ENCODE data around the gene AADACL4.
A peak's percentile ranks its signal among the peaks of the same experiment; 100 is the strongest.

AADACL4 gene

DNA sequence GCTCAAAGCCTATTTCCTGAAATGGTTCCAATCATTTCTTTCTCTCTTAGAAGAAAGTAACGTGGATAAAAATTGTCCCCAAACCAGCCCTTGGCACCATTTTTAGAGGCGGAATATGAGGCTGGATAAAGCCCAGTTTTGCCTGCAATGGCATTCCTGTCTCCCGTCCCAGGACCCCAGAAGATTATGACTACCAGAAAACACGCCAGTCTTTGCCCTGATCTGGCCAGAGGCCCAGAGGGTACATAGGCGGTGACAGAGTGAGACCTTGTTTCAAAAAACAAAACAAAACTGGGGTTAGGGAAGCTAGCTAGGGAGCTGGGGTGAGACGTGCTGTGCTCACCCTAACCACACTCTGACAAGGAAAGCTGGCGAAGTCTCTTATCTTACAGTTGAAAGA, at the start of gene AADACL4:
Gene AADACL4 (plus strand): TSS at position 301 of the 400 bp plus-strand sequence. CDS start 462 bp downstream, outside the sequence.
- DNase-seq = no peak

DNA sequence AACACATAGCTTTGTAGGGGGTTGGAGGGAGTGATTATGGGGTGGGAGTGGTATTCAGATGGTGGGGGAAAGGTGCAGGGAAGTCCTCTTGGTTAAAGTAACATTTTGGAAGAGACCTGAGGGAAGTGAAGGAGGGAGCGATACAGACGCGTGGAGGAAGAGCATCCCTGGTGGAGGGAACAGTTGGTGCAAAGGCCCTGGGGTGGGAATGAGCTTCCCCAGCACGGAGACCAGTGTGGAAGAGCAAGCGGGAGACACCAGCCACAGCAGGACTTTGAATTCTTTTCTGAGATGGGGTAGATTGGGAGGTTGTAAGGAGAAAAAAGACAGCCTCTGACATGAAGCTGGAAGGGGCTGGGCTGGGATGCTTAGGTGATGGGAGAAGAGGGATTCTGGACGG, 49.4 kb upstream of the AADACL4 start:
- no peak for DNase-seq

DNA sequence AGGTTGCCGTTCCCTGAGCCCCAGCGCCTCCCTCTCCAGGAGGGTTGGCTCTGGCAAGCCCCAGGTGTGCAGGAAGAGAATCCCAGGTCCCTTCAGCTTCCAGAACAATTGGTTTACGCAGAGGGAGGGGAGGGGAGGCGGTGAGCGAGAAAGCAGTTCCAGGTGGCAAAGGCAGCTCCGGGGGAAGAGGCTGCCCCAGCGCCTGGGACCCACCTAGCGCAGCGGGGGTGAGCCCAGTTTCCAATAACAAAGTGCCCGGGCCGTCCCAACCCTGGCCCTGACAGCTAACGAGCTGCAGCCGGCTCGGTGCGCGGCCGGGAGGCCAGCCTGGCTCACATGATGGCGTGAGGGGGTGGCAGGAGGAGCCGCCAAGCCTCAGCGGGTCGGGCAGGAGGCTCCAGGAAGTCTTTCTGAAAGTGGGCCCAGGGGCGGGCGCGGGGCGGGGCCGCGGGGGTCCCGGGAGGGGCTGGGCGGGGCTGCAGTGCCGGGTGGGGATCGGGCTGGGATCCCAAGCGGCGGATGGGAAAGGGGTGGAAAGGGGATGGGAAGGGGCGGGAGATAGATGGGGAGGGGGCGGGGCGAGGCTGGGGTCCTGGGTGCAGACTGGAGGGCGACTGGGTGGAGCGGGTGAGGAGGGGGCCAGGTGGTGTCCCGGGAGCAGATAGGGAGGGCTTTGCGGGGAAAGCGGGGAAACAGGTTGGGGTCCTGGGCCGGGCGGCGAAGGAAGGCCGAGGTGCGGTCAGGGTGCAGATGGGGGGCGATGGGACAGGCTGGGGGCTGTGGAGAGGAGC, 48.7 kb upstream of the AADACL4 start:
- no peak for DNase-seq

DNA sequence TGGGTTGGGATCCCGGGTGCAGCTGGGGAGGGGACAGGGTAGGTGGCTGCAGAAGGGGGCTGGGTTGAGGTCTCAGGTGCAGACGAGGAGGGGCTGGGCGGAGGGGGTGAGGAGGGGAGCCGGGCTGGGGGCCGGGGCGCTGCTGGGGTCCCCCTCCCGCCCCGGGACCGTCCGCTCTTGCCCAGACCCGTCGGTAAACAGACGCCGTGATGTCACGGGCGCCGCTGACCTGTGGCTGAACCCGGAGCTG, 48.2 kb upstream of the AADACL4 start:
- no peak for DNase-seq

DNA sequence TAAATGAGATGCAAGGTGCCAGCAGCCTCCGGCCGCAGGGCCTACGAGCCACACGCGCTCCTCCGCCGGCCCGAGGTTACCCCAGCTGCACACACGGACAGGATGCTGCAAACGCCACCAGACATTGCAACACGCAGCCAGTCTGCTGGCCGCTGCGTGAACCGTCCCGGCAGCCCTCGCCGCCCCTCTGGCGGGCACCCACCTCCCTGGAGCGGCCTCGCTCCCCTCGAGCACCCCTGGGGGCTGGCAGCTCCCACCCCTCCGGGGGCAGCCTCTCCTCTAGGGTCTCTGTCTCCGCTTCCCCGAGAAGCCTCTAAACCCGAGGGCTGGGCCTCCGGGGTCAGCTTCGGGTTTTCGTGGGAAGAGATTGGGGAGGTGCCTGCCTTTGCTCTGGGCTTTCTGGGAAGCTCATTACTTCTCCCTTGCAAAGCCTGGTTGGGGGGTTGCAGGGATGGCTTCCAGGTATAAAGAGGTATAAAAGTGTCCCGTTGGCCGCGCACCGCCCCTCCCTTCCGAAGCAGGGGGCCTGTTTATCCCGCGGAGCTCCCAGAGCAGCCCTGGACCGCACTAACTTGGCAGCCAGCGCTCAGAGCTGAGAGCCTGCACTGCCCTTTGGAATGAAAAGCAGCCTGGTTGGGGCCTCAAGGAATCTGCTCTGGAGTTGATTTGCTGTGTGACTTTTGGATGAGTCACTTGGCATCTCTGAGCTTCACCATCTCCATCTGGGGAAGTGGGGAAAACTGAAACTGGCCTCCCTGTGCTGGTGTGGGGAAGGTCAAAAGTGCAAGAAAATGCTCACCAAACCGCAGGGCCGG, 47.7 kb upstream of the AADACL4 start:
- DNase-seq = no peak

DNA sequence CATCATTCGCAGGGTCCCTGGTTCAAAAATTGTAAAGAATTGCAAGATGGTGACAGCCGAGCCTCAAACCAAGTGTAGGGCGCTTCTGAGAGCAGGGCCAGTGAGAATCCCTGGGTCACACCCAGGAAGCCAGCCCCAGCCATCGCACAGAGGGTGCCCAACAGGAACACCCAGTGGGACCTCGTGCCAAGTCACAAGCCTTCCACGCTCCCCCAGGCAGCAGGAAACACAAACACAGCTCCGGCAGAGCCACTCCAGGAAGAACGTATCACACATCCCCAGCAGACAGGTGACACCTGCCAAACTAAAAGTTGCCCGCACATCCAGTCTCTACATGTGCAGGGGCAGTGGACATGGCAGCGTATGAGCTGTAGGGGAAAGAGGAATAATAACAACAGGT, 46.1 kb upstream of the AADACL4 start:
- no peak for DNase-seq

DNA sequence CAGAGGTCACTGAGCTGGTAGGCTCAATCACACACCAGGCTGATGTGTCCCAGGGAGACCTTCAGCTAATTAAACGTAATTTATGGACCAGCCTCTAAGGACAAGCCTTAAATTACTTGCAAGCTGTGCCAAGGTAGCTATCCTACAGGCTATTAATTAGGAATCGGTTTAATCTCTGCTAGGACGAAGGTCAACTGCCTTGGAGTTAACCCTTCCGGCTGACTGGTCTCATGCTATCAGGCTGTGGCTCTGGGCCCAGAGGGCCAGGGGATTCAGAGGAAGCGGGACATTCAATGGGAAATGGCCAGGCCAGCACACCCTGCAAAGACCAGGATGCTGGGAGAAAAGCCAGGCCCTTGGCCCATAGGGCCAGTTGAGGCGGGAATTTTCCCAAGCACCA, 44.9 kb upstream of the AADACL4 start:
- no peak for DNase-seq

DNA sequence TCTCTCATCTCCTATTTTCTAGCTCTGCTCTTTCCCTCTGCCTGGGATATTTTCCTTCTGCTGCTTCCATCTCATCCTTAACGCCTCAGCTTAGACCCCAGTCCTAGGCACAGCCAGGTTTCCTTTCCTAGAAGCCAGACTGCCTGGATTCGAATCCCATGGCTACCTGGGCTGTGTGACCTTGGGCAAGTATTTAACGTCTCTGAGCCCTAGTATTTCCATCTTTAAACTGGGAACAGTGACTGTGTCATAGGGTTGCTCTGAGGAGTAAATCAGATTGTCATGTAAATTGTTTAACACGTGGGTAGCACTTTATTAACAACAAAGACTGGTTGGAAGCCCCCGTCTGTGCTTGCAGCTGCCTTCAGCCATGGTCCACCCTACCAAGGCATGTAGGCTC, 44.2 kb upstream of the AADACL4 start:
- no peak for DNase-seq

DNA sequence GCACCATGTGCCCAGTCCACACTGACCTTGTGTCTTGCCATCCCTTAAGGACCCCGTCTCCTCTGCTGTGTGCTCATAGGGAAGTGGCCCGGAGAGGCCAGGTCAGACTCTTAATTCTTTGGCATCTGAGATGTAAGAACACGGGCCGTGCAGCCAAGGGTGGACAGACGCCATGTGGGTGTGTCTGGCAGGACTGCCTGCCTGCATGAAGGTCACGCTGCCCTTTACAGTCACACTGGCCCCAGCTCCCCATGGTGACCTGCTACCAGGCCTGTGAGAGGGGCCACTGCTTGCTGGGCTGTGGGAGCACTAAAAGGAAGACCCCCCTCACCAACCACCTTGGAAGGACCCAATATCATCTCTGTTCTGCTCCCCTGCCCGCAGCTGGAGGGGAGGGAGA, 43.5 kb upstream of the AADACL4 start:
- DNase-seq = no peak

DNA sequence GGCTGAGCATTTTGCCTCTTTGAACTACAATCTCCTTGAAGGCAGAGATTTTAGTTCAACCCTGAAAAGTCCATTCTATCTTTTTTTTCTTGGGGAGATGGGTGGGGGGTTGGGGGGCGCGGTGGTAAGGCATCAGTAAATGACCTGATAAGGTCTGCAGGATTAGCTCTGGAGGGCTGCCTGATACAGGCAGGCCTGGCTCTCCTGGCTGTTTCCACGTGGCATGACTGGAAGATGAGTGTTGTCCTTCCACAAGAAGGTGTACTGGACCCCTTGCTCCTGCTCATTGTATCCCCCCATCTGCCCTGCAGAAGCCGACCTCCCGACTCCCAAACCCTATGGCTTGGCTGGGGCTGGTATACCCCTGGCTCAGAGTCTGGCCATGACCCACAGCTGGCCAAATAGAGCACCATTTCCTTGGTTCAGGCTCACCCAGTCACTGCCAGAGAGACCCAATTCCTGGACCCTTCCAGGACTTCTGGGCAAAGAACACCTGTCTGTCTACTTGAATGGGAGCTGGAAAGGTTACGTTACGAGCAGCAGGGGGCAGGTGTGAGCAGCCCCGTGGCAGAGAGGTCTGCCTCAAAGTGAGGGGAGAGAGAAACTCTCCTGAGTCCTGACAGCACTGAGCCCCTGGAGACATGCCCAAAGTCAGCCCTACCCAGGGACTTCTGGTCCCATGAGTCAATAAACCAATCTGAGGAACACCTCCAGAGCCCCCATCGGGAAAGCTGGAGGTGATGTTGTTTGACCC, 42.8 kb upstream of the AADACL4 start:
- no peak for DNase-seq

DNA sequence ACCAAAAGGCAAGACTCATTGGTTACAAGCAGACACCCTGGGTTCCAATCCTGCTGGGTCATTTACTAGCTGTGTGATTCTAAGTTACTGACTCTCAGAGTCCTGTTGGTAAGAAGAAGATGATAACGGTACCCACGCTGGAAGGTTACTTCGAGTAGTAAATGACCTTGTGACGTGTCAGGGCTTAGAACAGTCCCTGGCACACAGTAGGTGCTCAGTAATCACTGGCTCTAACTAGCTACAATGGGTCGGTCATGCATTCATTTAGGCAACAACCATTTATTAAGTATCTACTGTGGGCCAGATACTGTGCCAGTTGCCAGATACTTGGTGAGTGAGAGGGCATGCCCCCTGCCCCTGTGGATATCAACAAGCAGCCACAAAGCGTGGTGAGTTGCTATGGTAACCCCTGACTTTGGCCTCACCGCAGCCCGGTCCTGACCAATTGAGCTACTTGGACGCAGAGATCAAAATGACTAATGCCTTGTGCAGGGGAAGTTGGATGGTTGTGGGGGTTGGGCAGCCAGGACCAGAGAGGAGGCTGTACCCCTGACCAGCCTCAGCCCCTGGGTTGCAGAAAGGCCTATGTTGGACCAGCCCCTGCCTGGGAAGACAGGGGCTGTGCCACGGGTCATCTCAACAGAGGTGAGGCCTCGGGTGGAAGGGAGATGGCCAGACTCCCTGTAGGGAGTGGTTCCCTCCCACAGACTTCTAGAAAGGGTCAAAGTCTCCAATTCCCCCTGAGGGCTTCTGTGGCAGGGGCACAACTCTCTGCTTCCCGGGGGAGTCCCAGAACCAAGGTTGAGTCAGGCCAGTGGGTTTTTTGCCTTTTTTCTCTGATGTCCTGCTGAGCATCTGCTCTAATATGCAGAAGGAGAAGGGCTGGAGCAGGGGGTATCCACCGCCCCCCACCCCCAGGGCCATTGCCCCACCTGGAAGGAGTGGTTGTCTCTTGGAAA, 41.9 kb upstream of the AADACL4 start:
- DNase-seq = no peak

DNA sequence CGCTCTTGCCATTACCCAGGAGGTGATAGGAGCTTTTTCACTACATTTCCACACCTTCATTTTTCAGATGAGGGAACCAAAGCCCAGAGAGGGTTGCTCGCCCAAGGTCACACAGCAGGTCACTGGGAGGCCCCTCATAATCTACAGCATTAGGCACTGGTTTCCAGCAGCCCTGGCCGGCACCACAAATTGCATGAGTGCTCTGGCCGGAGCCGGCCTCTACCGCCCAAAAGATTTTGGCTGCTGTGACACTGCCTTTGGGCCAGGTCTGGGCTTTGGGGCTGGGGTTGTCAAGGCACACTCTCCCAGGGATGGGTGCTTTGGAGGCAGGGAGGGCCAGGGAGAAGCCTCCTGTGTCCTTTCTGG, 41.2 kb upstream of the AADACL4 start:
- no peak for DNase-seq

DNA sequence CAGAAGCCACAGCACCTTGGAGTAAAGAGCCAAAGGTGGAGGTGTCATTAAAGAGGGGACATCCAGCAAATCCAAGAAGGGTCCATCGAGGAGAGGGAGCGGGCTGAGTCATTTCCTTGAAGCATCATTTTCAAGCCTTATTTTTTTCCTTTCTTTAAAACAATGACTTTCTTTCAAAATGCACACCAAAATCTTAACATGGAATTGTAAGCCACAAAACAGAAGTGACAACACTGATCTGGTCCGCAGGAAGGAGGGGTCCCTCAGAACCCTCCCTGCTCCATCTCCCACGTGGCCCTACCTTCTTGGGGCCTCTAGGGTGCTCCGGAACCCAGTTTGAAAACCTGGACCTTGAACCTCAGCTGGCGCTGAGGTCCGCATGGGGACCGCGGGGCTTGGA, 40.7 kb upstream of the AADACL4 start:
- no peak for DNase-seq

DNA sequence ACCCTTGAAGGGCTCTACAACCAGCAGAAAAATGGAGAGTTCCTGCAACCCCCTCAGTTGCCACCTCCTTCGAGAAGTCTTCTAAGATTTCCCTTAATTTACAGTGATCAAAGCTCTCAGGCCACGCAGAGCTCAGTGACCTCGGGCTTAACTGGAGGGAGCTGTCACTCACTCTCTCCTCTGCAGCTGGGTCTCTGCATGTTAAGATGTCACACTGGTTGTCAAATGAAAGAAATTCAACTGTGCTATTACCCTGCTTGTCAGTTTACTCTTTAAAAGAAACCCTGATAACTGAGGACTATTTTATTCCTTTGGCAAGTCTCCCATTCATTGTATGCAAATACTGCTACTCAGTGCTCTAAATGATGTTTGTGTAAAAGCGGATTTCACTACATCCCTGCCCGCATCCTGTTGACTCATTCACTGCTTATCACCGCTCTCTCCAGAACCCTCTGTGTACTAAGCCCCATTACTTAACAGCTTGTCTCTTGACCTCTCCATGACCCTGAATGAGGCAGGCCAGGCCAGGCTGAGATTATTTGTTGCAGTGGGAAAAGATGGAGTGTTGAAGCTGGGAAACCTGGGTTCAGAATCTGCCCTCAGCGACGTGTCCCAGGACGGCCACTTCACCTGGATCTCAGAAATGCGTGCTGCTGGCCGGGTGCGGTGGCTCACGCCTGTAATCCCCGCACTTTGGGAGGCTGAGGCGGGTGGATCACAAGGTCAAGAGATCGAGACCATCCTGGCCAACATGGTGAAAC, 39.6 kb upstream of the AADACL4 start:
- peak; percentile 33 for DNase-seq

DNA sequence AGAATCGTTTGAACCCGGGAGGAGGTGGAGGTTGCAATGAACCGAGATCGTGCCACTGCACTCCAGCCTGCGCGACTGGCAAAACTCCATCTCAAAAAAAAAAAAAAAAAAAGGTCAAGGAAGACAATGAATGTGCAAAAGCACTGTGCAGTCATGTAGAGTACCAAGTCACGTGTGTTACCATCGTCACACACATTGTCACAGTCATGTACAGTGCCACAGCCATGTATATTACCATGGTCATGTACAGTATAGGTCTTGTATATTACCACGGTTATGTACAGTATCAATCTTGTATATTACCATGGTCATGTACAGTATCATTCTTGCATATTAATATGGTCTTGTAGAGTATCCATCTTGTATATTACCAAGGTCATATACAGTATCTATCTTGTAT, 38.9 kb upstream of the AADACL4 start:
- DNase-seq = no peak

DNA sequence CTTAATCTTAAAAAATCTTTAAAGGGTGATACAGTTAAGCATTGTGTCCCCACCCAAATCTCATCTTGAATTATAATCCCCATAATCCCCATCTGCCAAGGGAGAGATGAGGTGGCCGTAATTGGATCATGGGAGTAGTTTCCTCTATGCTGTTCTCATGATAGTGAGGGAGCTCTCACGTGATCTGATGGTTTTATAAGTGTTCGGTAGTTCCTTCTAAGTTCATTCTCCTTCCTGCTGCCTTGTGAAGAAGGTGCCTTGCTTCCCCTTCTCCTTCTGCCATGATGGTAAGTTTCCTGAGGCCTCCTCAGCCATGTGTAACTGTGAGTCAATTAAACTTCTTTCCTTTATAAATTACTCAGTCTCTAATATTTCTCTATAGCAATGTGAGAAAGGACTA, 36.6 kb upstream of the AADACL4 start:
- no peak for DNase-seq

DNA sequence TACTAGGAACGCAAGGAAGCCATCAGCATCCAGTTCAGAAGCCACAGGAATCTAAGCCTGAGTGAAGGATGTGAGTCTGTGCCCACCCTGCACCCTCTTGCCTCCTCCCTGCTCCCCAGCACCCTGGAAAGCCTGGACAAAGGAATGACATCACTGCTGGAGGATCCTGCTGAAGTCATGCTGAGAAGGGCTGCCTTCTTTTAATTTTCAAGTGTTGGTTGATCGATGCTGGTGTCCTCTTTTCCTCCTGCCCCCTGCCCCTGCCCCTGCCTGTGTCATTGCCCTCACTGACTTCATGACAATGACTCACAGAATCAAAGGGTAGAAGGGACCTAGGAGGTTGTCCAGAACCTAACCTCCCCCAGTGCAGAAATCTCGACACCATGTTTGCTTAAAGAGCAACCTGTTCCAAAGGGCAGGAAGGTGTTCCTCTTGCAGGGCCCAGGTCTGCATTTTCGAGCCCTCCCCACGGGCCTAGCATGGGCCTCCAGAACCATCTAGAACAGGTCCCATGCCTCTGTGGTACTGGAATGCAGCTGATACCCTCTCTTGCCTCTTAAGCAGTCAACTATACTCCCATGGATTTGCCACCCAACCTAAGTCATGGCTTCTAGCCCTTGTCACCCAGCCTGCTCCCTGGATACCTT, 35.5 kb upstream of the AADACL4 start:
- no peak for DNase-seq

DNA sequence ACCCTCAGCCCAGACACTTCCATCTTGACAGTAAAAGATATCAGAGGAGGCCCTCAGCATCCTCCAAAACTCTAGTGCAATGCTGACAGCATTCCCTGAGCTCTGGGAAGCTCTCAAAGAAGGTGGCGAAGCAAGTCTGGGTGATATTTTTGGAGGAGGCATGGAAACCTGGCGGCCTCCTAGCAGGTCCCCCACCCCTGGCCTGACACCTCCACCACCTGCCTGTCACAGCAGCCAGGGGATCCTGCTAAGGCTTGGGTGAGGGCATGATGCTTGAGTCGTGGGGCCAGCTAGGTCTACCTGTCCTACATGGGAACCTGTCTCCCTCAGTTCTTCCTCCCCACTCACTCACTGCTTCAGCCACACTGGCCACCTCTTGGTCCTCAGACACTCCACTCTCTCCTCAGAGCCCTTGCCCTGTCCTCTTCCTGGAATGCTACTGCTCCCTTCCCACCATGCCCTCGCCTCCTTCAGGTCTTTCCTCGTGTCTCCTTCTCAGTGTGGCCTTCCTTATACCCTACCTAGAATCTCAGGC, 34.3 kb upstream of the AADACL4 start:
- no peak for DNase-seq

DNA sequence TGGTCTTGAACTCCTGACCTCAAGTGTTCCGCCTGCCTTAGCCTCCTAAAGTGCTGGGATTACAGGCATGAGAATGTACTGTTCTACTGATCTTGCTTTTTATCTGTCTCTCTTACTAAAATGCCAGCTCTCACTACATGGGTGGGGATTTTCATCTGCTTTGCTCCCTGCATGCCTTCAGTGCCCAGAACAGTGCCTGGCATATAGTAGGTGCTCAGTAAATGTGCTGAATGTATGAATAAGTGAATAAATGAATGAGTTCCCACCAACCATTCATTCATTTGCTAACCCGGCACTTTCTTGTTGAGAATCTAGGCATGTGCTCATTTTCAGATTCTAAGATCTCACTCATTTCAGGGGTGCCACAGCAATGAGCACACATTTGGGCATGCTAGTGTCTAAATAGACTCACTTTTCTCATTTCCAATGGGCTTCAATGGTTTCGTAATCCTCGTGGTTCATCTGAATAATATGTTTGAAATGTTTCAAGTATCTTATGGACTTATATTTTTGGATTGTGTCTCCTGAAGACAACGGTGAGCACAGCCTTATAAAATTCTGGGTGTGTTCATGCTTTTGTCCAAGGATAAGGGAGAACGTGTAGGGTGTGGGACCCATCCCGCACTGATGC, 33.5 kb upstream of the AADACL4 start:
- DNase-seq = no peak

DNA sequence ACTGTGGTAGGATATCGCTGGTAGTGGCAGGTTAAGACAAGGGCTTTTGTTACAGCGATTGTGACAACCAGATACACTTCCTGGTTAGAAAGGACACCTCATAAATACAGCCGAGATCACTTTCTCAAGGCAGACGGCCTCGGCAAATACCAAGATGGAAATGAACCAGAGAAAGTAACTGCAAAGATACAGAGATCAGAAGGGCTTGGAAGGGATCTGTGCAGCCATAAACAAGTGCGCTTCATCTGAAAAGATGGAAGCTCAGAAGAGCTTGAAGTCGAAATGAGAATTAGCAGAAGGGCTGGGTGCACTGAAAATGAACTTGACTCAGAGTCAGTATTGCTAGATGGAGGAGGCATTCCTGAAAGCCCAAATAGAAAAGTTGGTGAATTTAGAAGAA, 32.9 kb upstream of the AADACL4 start:
- no peak for DNase-seq

DNA sequence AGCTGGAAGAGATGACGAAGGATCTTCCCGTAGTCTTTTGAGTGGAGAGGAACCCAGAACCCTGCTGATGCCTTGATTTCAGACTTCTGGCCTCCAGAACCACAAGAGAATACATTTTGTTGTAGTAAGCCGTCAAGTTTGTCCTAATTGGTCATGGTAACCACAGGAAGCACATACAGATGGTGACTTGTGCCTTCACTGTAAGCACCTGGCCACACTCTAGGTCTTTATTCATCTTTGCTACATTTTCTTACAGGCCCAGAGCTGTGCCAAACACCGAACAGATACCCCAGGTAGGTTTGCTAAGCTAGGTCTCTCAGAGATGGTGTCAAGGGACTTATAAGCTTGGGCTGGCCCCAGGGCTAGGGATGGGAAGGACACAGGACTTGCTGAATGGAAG, 30.7 kb upstream of the AADACL4 start:
- no peak for DNase-seq
